Endothelial cell of umbilical vein (primary cell): ENCODE results near the gene PSMC6.
A peak's percentile ranks its signal among the peaks of the same experiment; 100 is the strongest.

Experiments
- EZH2 ChIP-seq: IDR thresholded peaks from 2 replicates; pipeline ENCODE4 v1.6.1; 2012; ENCODE audit warnings: borderline replicate concordance, low read depth, mild to moderate bottlenecking, moderate library complexity, low read length, inconsistent platforms; ENCODE audit not compliant: severe bottlenecking
- FOS ChIP-seq: IDR thresholded peaks from 2 replicates; pipeline ENCODE4 v1.6.1; 2011; ENCODE audit warnings: mild to moderate bottlenecking, low read length, moderate library complexity, borderline replicate concordance; ENCODE audit not compliant: insufficient read depth
- GATA2 ChIP-seq: IDR thresholded peaks from 2 replicates; pipeline ENCODE4 v1.7.0; 2011; ENCODE audit warnings: low read depth, mild to moderate bottlenecking, moderate library complexity, mixed read lengths, low read length; ENCODE audit not compliant: insufficient read length, insufficient read depth
- JUN ChIP-seq: IDR thresholded peaks from 2 replicates; pipeline ENCODE4 v1.6.1; 2011; ENCODE audit warnings: borderline replicate concordance, low read depth; ENCODE audit not compliant: insufficient read length, insufficient read depth
- POLR2A ChIP-seq: IDR thresholded peaks from 2 replicates; pipeline ENCODE4 v1.6.1; 2012; ENCODE audit warnings: low read depth, mild to moderate bottlenecking, control low read depth, low read length
- POLR2AphosphoS5 ChIP-seq: IDR thresholded peaks from 2 replicates; pipeline ENCODE4 v1.6.1; 2012; ENCODE audit warnings: low read depth, mild to moderate bottlenecking, control low read depth, low read length, moderate library complexity; ENCODE audit not compliant: insufficient read depth
- TF ChIP-seq, protein P1 (sequence below), 2 donors: IDR thresholded peaks; 1 replicate in 1 of 2; 2 replicates in 1 of 2; pipeline ENCODE4 v1.5.1; 2011; ENCODE audit warnings: low read length in 2 of 2, mild to moderate bottlenecking in 2 of 2, moderate library complexity in 2 of 2, control low read depth in 1 of 2, inconsistent platforms in 1 of 2, low read depth in 1 of 2; ENCODE audit not compliant: insufficient read depth in 1 of 2; ENCODE audit errors: extremely low read depth in 1 of 2
- TF ChIP-seq, protein P2 (sequence below): IDR thresholded peaks from 2 replicates; pipeline ENCODE4 v1.6.1; 2011; ENCODE audit not compliant: insufficient read depth, insufficient read length

DNA sequence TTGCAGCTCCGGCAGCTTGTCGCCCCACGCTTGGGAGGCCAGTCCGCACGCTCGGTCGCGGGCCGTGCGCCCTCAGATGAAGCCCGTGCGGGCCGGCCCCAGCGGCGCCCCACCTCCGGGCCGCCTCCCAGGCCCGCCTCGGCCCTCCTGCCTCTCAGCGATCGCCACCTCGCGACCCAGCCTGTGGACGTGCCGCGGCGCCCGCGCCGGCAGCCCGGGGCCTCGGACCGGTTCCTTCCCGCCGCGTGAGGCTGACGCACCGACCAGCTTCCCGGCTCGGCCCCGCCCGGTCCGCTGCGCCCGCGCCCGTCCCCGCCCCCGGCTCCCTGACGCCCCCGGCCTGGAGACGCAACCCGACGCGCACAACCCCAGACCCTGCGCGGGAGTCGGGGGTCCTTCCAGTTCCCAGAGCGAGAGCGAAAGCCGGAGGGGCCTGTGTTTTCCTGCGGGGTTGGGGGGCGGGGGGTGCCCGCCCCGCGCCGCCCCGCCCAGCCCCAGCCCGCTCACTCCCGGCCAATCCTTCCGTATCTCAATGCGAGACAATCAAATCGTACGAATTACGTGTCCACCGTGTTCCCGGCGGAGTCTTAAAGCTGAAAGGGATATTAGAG, 11.4 kb upstream of the PSMC6 start, which contains the start of gene ERO1A:
- TF ChIP-seq, protein P1, sequence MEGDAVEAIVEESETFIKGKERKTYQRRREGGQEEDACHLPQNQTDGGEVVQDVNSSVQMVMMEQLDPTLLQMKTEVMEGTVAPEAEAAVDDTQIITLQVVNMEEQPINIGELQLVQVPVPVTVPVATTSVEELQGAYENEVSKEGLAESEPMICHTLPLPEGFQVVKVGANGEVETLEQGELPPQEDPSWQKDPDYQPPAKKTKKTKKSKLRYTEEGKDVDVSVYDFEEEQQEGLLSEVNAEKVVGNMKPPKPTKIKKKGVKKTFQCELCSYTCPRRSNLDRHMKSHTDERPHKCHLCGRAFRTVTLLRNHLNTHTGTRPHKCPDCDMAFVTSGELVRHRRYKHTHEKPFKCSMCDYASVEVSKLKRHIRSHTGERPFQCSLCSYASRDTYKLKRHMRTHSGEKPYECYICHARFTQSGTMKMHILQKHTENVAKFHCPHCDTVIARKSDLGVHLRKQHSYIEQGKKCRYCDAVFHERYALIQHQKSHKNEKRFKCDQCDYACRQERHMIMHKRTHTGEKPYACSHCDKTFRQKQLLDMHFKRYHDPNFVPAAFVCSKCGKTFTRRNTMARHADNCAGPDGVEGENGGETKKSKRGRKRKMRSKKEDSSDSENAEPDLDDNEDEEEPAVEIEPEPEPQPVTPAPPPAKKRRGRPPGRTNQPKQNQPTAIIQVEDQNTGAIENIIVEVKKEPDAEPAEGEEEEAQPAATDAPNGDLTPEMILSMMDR (IDR thresholded peaks at IDR 0.05; ENCODE audit: extremely low read depth in 1 of 2, insufficient read depth in 1 of 2, low read depth in 1 of 2, low read length in 2 of 2) = no peak
- peak; percentile 42 for TF ChIP-seq POLR2A
- TF ChIP-seq JUN = no peak
- peak; percentile 72 for TF ChIP-seq POLR2AphosphoS5
- TF ChIP-seq EZH2 = no peak
- TF ChIP-seq FOS = peak; percentile 27
- TF ChIP-seq, protein P2, sequence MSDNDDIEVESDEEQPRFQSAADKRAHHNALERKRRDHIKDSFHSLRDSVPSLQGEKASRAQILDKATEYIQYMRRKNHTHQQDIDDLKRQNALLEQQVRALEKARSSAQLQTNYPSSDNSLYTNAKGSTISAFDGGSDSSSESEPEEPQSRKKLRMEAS = no peak
- no peak for TF ChIP-seq GATA2
